ENCODE measurements around the gene FRMD4A. TPM values are rescaled to one million over a fixed set of nuclear protein-coding genes. Genes with fewer than 3 reads are reported as not detected.

Gene FRMD4A
- polyA plus RNA-seq, 1 of the 3 experiments (the other 2 are of a cell fraction) = 37.7 TPM

GRCh38 chr10:13751191-13751764 lies 579.4 kb downstream of the FRMD4A start:
- Histone ChIP-seq H3K36me3 (replicated peaks in 1 of 2; ENCODE audit: control insufficient read depth in 1 of 2, insufficient read depth in 2 of 2, low read length in 1 of 2) (peaks cover 12 to 32% of the 10 kb centered on the region in 2 experiments), H3K4me1 (ENCODE audit: control insufficient read depth in 1 of 2, insufficient read depth in 2 of 2, low read depth in 1 of 2, low read length in 1 of 2) (peaks cover 4 to 7% of the 10 kb centered on the region in 2 experiments; a peak in 2 of 4 replicates), H3K27me3 (ENCODE audit: insufficient read depth) (no peaks in the 10 kb centered on the region), H2AFZ (ENCODE audit: low read depth) (no peak overlapping the region), H3K4me2 (no peak overlapping the region), H3K27ac (ENCODE audit: low read depth in 2 of 2, low read length in 1 of 2) (no peak overlapping the region), H3F3A (replicated peaks; ENCODE audit: insufficient read depth) (no peaks in the 10 kb centered on the region), H3K9me3 (no peaks in the 10 kb centered on the region), H3K4me3 (ENCODE audit: low read depth in 2 of 2, low read length in 1 of 2) (no peak overlapping the region), H3K9me2 (no peaks in the 10 kb centered on the region), H3K79me2 (ENCODE audit: insufficient read depth) (no peaks in the 10 kb centered on the region), H3K9ac (no peak overlapping the region), H4K20me1 (ENCODE audit: insufficient read depth) (no peaks in the 10 kb centered on the region)
- no peak for TF ChIP-seq MXI1 (IDR thresholded peaks at IDR 0.05; ENCODE audit: low read depth, low read length)
- no peak for TF ChIP-seq EP300 (IDR thresholded peaks at IDR 0.05; ENCODE audit: borderline replicate concordance in 1 of 2, low read depth in 1 of 2, low read length in 1 of 2)
- TF ChIP-seq USF1 (IDR thresholded peaks at IDR 0.05; ENCODE audit: borderline replicate concordance, low read depth) = no peak
- TF ChIP-seq SMC3 (IDR thresholded peaks at IDR 0.05; ENCODE audit: low read depth, low read length) = no peak
- POLR2A ChIA-PET = no interaction called here
- WGBS (ENCODE audit: low lambda C conversion rate) = 84% methylated on average over 4 of the region's 4 CpGs
- no peak for DNase-seq
- CTCF ChIA-PET = interaction anchor here (1.2 to 2.1 kb wide), 2 partner anchors 12 to 26 kb away, joined by 3 to 6 read pairs; no protein-coding TSS in a partner anchor

GRCh38 chr10:13750299-13751190 lies 580.2 kb downstream of the FRMD4A start:
- Histone ChIP-seq H3K79me2 (ENCODE audit: insufficient read depth) (no peaks in the 10 kb centered on the region), H2AFZ (ENCODE audit: low read depth) (no peak overlapping the region), H3K9me3 (no peaks in the 10 kb centered on the region), H3K4me1 (ENCODE audit: control insufficient read depth in 1 of 2, insufficient read depth in 2 of 2, low read depth in 1 of 2, low read length in 1 of 2) (peaks cover under 1 to 7% of the 10 kb centered on the region in 2 experiments; a peak in 1 of 4 replicates), H3F3A (replicated peaks; ENCODE audit: insufficient read depth) (no peaks in the 10 kb centered on the region), H3K9me2 (no peaks in the 10 kb centered on the region), H4K20me1 (ENCODE audit: insufficient read depth) (no peaks in the 10 kb centered on the region), H3K4me3 (ENCODE audit: low read depth in 2 of 2, low read length in 1 of 2) (no peak overlapping the region), H3K27ac (ENCODE audit: low read depth in 2 of 2, low read length in 1 of 2) (no peak overlapping the region), H3K27me3 (ENCODE audit: insufficient read depth) (no peaks in the 10 kb centered on the region), H3K9ac (no peak overlapping the region), H3K4me2 (no peak overlapping the region), H3K36me3 (replicated peaks in 1 of 2; ENCODE audit: control insufficient read depth in 1 of 2, insufficient read depth in 2 of 2, low read length in 1 of 2) (peaks cover 14 to 33% of the 10 kb centered on the region in 2 experiments)
- ChIA-PET POLR2A (no interaction called here), CTCF (interaction anchor here (1.2 to 2.1 kb wide), 3 partner anchors 13 to 91 kb away, joined by 3 to 6 read pairs (median 3); no protein-coding TSS in a partner anchor)
- DNase-seq = no peak
- 90% methylated on average over 11 of the region's 11 CpGs for WGBS (ENCODE audit: low lambda C conversion rate)
- no peak for TF ChIP-seq MXI1 (IDR thresholded peaks at IDR 0.05; ENCODE audit: low read depth, low read length)
- no peak for TF ChIP-seq NFIC (IDR thresholded peaks at IDR 0.05; ENCODE audit: borderline replicate concordance)
- no peak for TF ChIP-seq MEF2A (IDR thresholded peaks at IDR 0.05; ENCODE audit: borderline replicate concordance, low read depth)
- no peak for TF ChIP-seq TCF12 (IDR thresholded peaks at IDR 0.05)
- TF ChIP-seq FOXM1 (IDR thresholded peaks at IDR 0.05; ENCODE audit: low read depth) = no peak
- TF ChIP-seq PBX3 (IDR thresholded peaks at IDR 0.05) = no peak
- TF ChIP-seq IRF3 (IDR thresholded peaks at IDR 0.05; ENCODE audit: low read depth, low read length) = no peak
- TF ChIP-seq POLR2AphosphoS5 (IDR thresholded peaks at IDR 0.05; ENCODE audit: low read depth, low read length) = no peak
